Measurements from ENCODE around the gene NLGN3.

Gene NLGN3

GRCh38 chrX:71216485-71216884 is 71.8 kb downstream of the NLGN3 start:
- no peak for DNase-seq

- no peak for DNase-seq
These were observed 72.7 kb downstream of the NLGN3 start for GRCh38 chrX:71217298-71217697.
